Mesenchymal stem cell (in vitro differentiated cells and primary cell): Measurements from ENCODE around the gene MGMT.

Experiments used
- DNase-seq: peaks from one replicate; pipeline ENCODE4 v3.0.0-alpha.2; 2013
- H2AFZ ChIP-seq: one replicate; pipeline ENCODE4 v1.6.1; 2013; ENCODE audit warnings: low read depth, mild to moderate bottlenecking, control low read depth, inconsistent platforms, low read length, moderate library complexity
- H2AK5ac ChIP-seq: 2 replicates; pipeline ENCODE4 v1.6.1; 2013; ENCODE audit warnings: low read length, moderate library complexity, mild to moderate bottlenecking, inconsistent platforms; ENCODE audit not compliant: severe bottlenecking
- H2BK120ac ChIP-seq: one replicate; pipeline ENCODE4 v1.6.1; 2013; ENCODE audit warnings: low read depth, mild to moderate bottlenecking, inconsistent platforms, low read length, moderate library complexity
- H2BK12ac ChIP-seq, 2 experiments: one replicate each; pipeline ENCODE4 v1.6.1; 2013; ENCODE audit warnings: inconsistent platforms in 2 of 2, low read length in 2 of 2, mild to moderate bottlenecking in 2 of 2, moderate library complexity in 2 of 2, control low read depth in 1 of 2
- H2BK15ac ChIP-seq: one replicate; pipeline ENCODE4 v1.6.1; 2013; ENCODE audit warnings: mild to moderate bottlenecking, low read depth, inconsistent platforms; ENCODE audit not compliant: poor library complexity, severe bottlenecking
- H2BK5ac ChIP-seq: 2 replicates; pipeline ENCODE4 v1.6.1; 2013; ENCODE audit warnings: low read depth, mild to moderate bottlenecking, low read length, control low read depth, inconsistent platforms; ENCODE audit not compliant: poor library complexity, severe bottlenecking
- H3K14ac ChIP-seq, 2 experiments: one replicate each; pipeline ENCODE4 v1.6.1; 2013; ENCODE audit warnings: inconsistent platforms in 2 of 2, low read length in 2 of 2, control low read depth in 1 of 2, mild to moderate bottlenecking in 1 of 2, moderate library complexity in 1 of 2
- H3K18ac ChIP-seq, 2 experiments: one replicate each; pipeline ENCODE4 v1.6.1; 2013; ENCODE audit warnings: inconsistent platforms in 2 of 2, low read length in 2 of 2, control low read depth in 1 of 2, low read depth in 1 of 2, mild to moderate bottlenecking in 1 of 2
- H3K23ac ChIP-seq, 2 experiments: one replicate each; pipeline ENCODE4 v1.6.1; 2013; ENCODE audit warnings: inconsistent platforms in 2 of 2, low read length in 2 of 2, mild to moderate bottlenecking in 2 of 2, moderate library complexity in 2 of 2, control low read depth in 1 of 2
- H3K27ac ChIP-seq: 2 replicates; pipeline ENCODE4 v1.5.1; 2013; ENCODE audit warnings: mild to moderate bottlenecking, moderate library complexity, low read length, control low read depth, inconsistent platforms; ENCODE audit not compliant: poor library complexity, severe bottlenecking
- H3K27me3 ChIP-seq, 2 experiments: 2 replicates each; pipeline versions ENCODE4 v1.6.1 to v1.7.0; 2013; ENCODE audit warnings: low read length in 2 of 2, mild to moderate bottlenecking in 2 of 2, moderate library complexity in 2 of 2, control low read depth in 1 of 2, inconsistent platforms in 1 of 2; ENCODE audit not compliant: control insufficient read depth in 1 of 2, insufficient read depth in 1 of 2
- H3K36me3 ChIP-seq, 2 experiments: 2 replicates each; pipeline versions ENCODE4 v1.6.1 to v1.7.0; 2013; ENCODE audit warnings: low read length in 2 of 2, control low read depth in 1 of 2, inconsistent platforms in 1 of 2, low read depth in 1 of 2, mild to moderate bottlenecking in 1 of 2; ENCODE audit not compliant: insufficient read depth in 2 of 2, control insufficient read depth in 1 of 2
- H3K4ac ChIP-seq, 2 experiments: one replicate each; pipeline ENCODE4 v1.6.1; 2013; ENCODE audit warnings: inconsistent platforms in 2 of 2, low read length in 2 of 2, mild to moderate bottlenecking in 2 of 2, moderate library complexity in 2 of 2, control low read depth in 1 of 2, low read depth in 1 of 2
- H3K4me1 ChIP-seq: 2 replicates; pipeline ENCODE4 v1.6.1; 2013; ENCODE audit warnings: low read depth, low read length, control low read depth; ENCODE audit not compliant: control insufficient read depth, insufficient read depth
- H3K4me2 ChIP-seq: 2 replicates; pipeline ENCODE4 v1.6.1; 2013; ENCODE audit warnings: low read length, mild to moderate bottlenecking, inconsistent platforms; ENCODE audit not compliant: poor library complexity, severe bottlenecking
- H3K4me3 ChIP-seq, 2 experiments: 2 replicates each; pipeline versions ENCODE4 v1.5.1 to v1.7.0; 2013; ENCODE audit warnings: low read length in 2 of 2, mild to moderate bottlenecking in 2 of 2, control low read depth in 1 of 2, low read depth in 1 of 2; ENCODE audit not compliant: insufficient read depth in 1 of 2
- H3K79me1 ChIP-seq: replicated peaks from 2 replicates; pipeline ENCODE4 v1.6.1; 2013; ENCODE audit warnings: mild to moderate bottlenecking, control low read depth, low read length, inconsistent platforms; ENCODE audit not compliant: poor library complexity, severe bottlenecking
- H3K9ac ChIP-seq: 2 replicates; pipeline ENCODE4 v1.7.0; 2013; ENCODE audit warnings: mild to moderate bottlenecking, low read length, moderate library complexity
- H3K9me3 ChIP-seq: 2 replicates; pipeline ENCODE4 v1.7.0; 2013; ENCODE audit warnings: mild to moderate bottlenecking, low read length; ENCODE audit not compliant: control insufficient read depth
- H4K8ac ChIP-seq: one replicate; pipeline ENCODE4 v1.6.1; 2013; ENCODE audit warnings: inconsistent platforms, mild to moderate bottlenecking, low read length, moderate library complexity
- H4K91ac ChIP-seq: one replicate; pipeline ENCODE4 v1.6.1; 2013; ENCODE audit warnings: mild to moderate bottlenecking, low read length, inconsistent platforms
- WGBS: methylation state at CpG from one replicate; pipeline ENCODE4 v1.1.7; 2013; ENCODE audit warnings: mixed read lengths; 5-methylcytosine and 5-hydroxymethylcytosine counted together

Gene MGMT

GRCh38 chr10:129546106-129546505, 79.1 kb downstream of the MGMT start:
- Histone ChIP-seq H4K8ac (no peak overlapping the region), H3K27ac (no peak overlapping the region), H3K14ac (no peak overlapping the region), H3K9ac (no peak overlapping the region), H3K27me3 (no peaks in the 10 kb centered on the region), H2AFZ (no peak overlapping the region), H2BK15ac (no peak overlapping the region), H3K4me3 (no peak overlapping the region), H4K91ac (no peak overlapping the region), H3K79me1 (peaks cover 24% of the 10 kb centered on the region), H2AK5ac (no peak overlapping the region), H2BK5ac (no peak overlapping the region), H3K18ac (no peak overlapping the region), H3K36me3 (peaks cover 0 to 13% of the 10 kb centered on the region in 2 experiments), H2BK120ac (no peak overlapping the region), H3K4me1 (peaks cover 13% of the 10 kb centered on the region), H3K4ac (no peak overlapping the region), H3K23ac (no peak overlapping the region), H3K4me2 (no peak overlapping the region), H3K9me3 (no peaks in the 10 kb centered on the region), H2BK12ac (no peak overlapping the region)
- WGBS = 82% methylated on average over 8 of the region's 8 CpGs
- DNase-seq = no peak

- Histone ChIP-seq H3K4ac (no peak overlapping the region), H3K36me3 (peaks cover 0 to 10% of the 10 kb centered on the region in 2 experiments), H2AK5ac (no peak overlapping the region), H3K23ac (no peak overlapping the region), H4K91ac (no peak overlapping the region), H2BK5ac (no peak overlapping the region), H2BK120ac (no peak overlapping the region), H3K9me3 (no peaks in the 10 kb centered on the region), H2AFZ (no peak overlapping the region), H4K8ac (no peak overlapping the region), H3K79me1 (peaks cover 24% of the 10 kb centered on the region), H3K4me1 (peaks cover 19% of the 10 kb centered on the region), H3K14ac (no peak overlapping the region), H3K27me3 (no peaks in the 10 kb centered on the region), H3K9ac (no peak overlapping the region), H3K18ac (no peak overlapping the region), H3K4me3 (no peak overlapping the region), H2BK12ac (no peak overlapping the region), H2BK15ac (no peak overlapping the region), H3K4me2 (no peak overlapping the region), H3K27ac (no peak overlapping the region)
- DNase-seq = peak; percentile 3
- 91% methylated on average over 7 of the region's 7 CpGs for WGBS
Observed at GRCh38 chr10:129547608-129548007, 80.6 kb downstream of the MGMT start.

- no peak overlapping the region for H3K18ac ChIP-seq
- H3K9me3 ChIP-seq = no peaks in the 10 kb centered on the region
- no peak overlapping the region for H3K4ac ChIP-seq
- H3K4me1 ChIP-seq = peaks cover 19% of the 10 kb centered on the region
- no peak overlapping the region for H2AK5ac ChIP-seq
- no peak overlapping the region for H2BK120ac ChIP-seq
- DNase-seq = no peak
- no peak overlapping the region for H2BK12ac ChIP-seq
- H3K27ac ChIP-seq = no peak overlapping the region
- no peak overlapping the region for H2BK5ac ChIP-seq
- H3K4me3 ChIP-seq = no peak overlapping the region
- no peak overlapping the region for H3K4me2 ChIP-seq
- H3K23ac ChIP-seq = no peak overlapping the region
- no peak overlapping the region for H3K9ac ChIP-seq
- no peak overlapping the region for H2BK15ac ChIP-seq
- WGBS = 80% methylated on average over 10 of the region's 10 CpGs
- no peak overlapping the region for H2AFZ ChIP-seq
- H3K14ac ChIP-seq = no peak overlapping the region
- no peak overlapping the region for H4K91ac ChIP-seq
- no peaks in the 10 kb centered on the region for H3K27me3 ChIP-seq
- peaks cover 21% of the 10 kb centered on the region for H3K79me1 ChIP-seq
- no peak overlapping the region for H4K8ac ChIP-seq
- H3K36me3 ChIP-seq = peaks cover 0 to 7% of the 10 kb centered on the region in 2 experiments
Observed at GRCh38 chr10:129548600-129548999, 81.6 kb downstream of the MGMT start.

- Histone ChIP-seq H2BK5ac (no peak overlapping the region), H3K14ac (no peak overlapping the region), H3K9me3 (no peaks in the 10 kb centered on the region), H3K27ac (no peak overlapping the region), H3K18ac (no peak overlapping the region), H4K8ac (no peak overlapping the region), H3K27me3 (no peaks in the 10 kb centered on the region), H3K79me1 (peaks cover 14% of the 10 kb centered on the region), H4K91ac (no peak overlapping the region), H3K23ac (no peak overlapping the region), H2AK5ac (no peak overlapping the region), H3K4me3 (no peak overlapping the region), H3K4me1 (peaks cover 19% of the 10 kb centered on the region), H2BK15ac (no peak overlapping the region), H3K36me3 (peaks cover 0 to 4% of the 10 kb centered on the region in 2 experiments), H2BK120ac (no peak overlapping the region), H2AFZ (no peak overlapping the region), H2BK12ac (no peak overlapping the region), H3K9ac (no peak overlapping the region), H3K4me2 (no peak overlapping the region), H3K4ac (no peak overlapping the region)
- 94% methylated on average over 16 of the region's 16 CpGs for WGBS
- no peak for DNase-seq
Observed at GRCh38 chr10:129550076-129550475, 83.0 kb downstream of the MGMT start.
